GM13977 (cell line): ENCODE measurements around the gene HPS5.

ENCODE experiments used
- DNase-seq: peaks from one replicate; pipeline ENCODE4 v3.0.0; 2012; ENCODE audit warnings: low spot score
- CTCF ChIP-seq: IDR thresholded peaks from 2 replicates; pipeline ENCODE4 v1.5.1; 2012; ENCODE audit warnings: mild to moderate bottlenecking, control low read depth; ENCODE audit not compliant: insufficient read depth; ENCODE audit errors: extremely low read depth, missing control alignments
- in situ Hi-C: fragments of 300-500 bp; cut with MboI; formaldehyde crosslinking; loops from one replicate; pipeline ENCODE4 v1.12.0; 2022; ENCODE audit warnings: low sequenced_read_pairs, low pct_unique_long_range_greater_than_20kb, mixed read lengths, inconsistent platforms; ENCODE audit not compliant: unreplicated experiment

The HPS5 gene

DNA sequence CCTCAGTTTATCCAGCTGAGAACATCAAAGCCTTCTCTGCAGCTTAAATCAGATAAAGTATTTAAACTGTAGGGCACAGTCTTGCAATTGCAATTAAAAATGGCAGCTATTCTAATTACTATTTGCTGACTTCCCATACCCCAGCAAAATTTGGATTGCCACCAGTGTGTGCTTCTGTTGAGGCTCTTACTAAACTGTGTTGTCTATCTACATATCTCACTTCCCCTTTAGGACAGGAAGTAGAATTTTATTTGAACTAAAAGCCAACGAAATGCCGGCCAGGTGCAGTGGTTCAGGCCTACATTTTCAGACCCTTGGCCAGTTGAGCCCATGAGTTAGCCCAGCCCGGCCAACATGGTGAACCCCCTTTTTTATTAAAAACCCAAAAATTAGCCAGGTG is 92.4 kb downstream of the HPS5 start:
- no peak for TF ChIP-seq CTCF
- peak; percentile 65 for DNase-seq
- in situ Hi-C loops = no loop called here
